ENCODE data around the gene ADAM10. TPM values are rescaled to one million over a fixed set of nuclear protein-coding genes. Genes with fewer than 3 reads are reported as not detected.

Gene ADAM10
- total RNA-seq, 2 experiments from 2014 or later, result 61.9 to 103 TPM

DNA sequence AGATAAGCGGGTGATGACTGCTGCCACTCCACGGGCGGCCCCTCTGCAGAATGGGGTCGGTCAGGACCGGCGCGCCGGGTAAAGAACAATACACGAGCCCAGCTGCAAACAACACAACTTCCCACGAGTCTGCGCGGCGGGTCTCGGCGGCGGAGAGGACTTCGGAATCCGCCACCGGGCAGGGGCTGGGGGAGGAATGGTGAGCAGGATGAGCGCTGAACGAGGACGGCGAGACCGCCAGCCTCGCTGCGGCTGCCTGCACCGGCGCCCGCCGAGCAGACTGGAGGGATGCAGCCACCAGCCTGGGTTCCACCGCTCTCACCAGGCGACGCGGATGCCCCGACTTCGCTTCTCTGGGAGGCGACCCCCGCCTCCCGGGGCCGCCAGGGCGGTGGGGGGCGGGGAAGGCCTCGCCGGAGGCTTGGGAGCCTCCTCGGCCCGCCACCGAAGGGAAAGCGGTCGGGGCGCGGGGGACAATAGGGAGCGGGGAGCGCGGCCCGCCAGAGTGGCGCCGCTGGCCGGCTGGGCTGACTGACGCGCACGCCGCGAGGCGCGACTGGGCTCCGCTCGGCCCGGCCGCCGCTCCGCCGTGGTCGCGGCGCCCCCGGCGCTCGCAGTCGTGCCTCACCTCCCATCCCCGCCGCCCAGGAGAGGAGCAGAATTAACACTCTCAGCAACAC lies 515 bp downstream of the ADAM10 start:
- Histone ChIP-seq H3K4me3 (ENCODE audit: low read depth, low read length, poor library complexity, severe bottlenecking) (peak overlapping the region; percentile 87), H3K9me2 (ENCODE audit: insufficient read depth, low read length) (no peaks in the 10 kb centered on the region), H3K36me3 (ENCODE audit: insufficient read depth, low read length) (peaks cover 4% of the 10 kb centered on the region; the same call in 1 of the 2 replicates), H2AFZ (ENCODE audit: low read length) (peak overlapping the region; percentile 20; the same call in 1 of the 2 replicates), H3K4me2 (ENCODE audit: low read length) (peak overlapping the region; percentile 74), H4K20me1 (ENCODE audit: insufficient read depth, low read length) (peaks cover 24% of the 10 kb centered on the region), H3K27ac (ENCODE audit: low read depth, low read length, poor library complexity, severe bottlenecking) (peak overlapping the region; percentile 84), H3K79me2 (ENCODE audit: insufficient read depth, low read depth, low read length) (peaks cover 48% of the 10 kb centered on the region), H3K9me3 (ENCODE audit: low read length) (no peaks in the 10 kb centered on the region), H3K4me1 (ENCODE audit: insufficient read depth, low read length, poor library complexity, severe bottlenecking) (peaks cover 32% of the 10 kb centered on the region)
- no TSS peak for BruUV-seq (replicated peaks)
- TF ChIP-seq, protein P1, sequence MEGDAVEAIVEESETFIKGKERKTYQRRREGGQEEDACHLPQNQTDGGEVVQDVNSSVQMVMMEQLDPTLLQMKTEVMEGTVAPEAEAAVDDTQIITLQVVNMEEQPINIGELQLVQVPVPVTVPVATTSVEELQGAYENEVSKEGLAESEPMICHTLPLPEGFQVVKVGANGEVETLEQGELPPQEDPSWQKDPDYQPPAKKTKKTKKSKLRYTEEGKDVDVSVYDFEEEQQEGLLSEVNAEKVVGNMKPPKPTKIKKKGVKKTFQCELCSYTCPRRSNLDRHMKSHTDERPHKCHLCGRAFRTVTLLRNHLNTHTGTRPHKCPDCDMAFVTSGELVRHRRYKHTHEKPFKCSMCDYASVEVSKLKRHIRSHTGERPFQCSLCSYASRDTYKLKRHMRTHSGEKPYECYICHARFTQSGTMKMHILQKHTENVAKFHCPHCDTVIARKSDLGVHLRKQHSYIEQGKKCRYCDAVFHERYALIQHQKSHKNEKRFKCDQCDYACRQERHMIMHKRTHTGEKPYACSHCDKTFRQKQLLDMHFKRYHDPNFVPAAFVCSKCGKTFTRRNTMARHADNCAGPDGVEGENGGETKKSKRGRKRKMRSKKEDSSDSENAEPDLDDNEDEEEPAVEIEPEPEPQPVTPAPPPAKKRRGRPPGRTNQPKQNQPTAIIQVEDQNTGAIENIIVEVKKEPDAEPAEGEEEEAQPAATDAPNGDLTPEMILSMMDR (conservative IDR thresholded peaks at IDR 0.05; ENCODE audit: low read length), result no peak
- no peak for TF ChIP-seq EZH2phosphoT487 (IDR thresholded peaks at IDR 0.05; ENCODE audit: borderline replicate concordance, low read depth, low read length)
- DNase-seq (ENCODE audit: low spot score), result peak; percentile 66
- CTCF ChIA-PET (ENCODE audit: unreplicated experiment), result interaction anchor here (0.6 to 1.0 kb wide), 2 partner anchors 22 to 447 kb away, joined by 3 read pairs; no protein-coding TSS in a partner anchor
- intact Hi-C loops (cut with micrococcal nuclease; ENCODE audit: unreplicated experiment), result loop anchor here (1.0 to 10.0 kb wide), 4 partner anchors 22 to 186 kb away; partner anchors contain the start of genes MINDY2 and SLTM
- POLR2A ChIA-PET, result interaction anchor here (1.1 to 2.0 kb wide), 4 partner anchors 14 to 163 kb away, joined by 3 to 30 read pairs (median 6); partner anchors contain the start of gene MINDY2

DNA sequence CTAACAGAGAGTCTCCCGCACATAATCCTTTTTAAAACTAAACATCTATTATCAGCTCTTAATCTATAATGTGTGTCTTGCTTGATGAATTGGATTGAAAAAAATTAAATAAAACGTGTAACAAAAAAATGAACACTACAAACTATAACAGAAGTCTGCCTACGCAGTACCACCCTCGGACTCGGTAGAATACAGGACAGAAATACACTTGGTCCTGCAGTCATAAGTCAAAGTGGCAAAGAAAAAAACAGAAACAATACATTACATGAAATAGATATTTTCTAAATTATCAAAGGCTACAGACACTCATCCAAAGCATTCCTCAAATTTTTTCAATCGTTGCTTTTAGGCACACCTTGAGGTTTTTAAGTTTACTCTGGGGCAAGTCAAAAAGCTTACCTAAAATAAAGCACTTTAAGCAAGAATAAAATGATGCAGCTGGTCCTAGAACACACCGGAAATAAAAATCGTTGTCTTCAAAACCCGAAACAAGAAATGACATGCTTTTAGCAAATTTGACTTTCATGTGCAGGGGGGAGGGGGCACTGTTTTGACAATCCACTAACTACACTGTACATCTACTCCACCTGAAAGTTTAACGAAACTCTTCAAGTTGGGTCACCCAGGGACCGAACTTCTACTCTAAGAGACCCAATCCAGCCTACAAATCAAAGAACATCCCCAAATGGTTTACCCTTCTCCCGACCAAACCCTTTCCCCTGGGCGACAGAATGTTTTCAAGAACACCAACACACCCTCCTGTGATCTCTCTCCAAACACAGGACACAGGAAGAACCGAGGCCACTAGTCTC lies 1.3 kb downstream of the ADAM10 start:
- H3K27ac ChIP-seq (ENCODE audit: low read depth, low read length, poor library complexity, severe bottlenecking), result peak overlapping the region; percentile 84
- peak overlapping the region; percentile 87 for H3K4me3 ChIP-seq (ENCODE audit: low read depth, low read length, poor library complexity, severe bottlenecking)
- H3K9me3 ChIP-seq (ENCODE audit: low read length), result no peaks in the 10 kb centered on the region
- H3K4me1 ChIP-seq (ENCODE audit: insufficient read depth, low read length, poor library complexity, severe bottlenecking), result peaks cover 32% of the 10 kb centered on the region
- TF ChIP-seq EZH2phosphoT487 (IDR thresholded peaks at IDR 0.05; ENCODE audit: borderline replicate concordance, low read depth, low read length), result no peak
- TF ChIP-seq, protein P1 (conservative IDR thresholded peaks at IDR 0.05; ENCODE audit: low read length), result no peak; the same call in 1 of the 2 replicates
- H2AFZ ChIP-seq (ENCODE audit: low read length), result peak overlapping the region; percentile 20; the same call in 1 of the 2 replicates
- H4K20me1 ChIP-seq (ENCODE audit: insufficient read depth, low read length), result peaks cover 24% of the 10 kb centered on the region
- peak overlapping the region; percentile 74 for H3K4me2 ChIP-seq (ENCODE audit: low read length)
- peaks cover 4% of the 10 kb centered on the region; the same call in 1 of the 2 replicates for H3K36me3 ChIP-seq (ENCODE audit: insufficient read depth, low read length)
- H3K79me2 ChIP-seq (ENCODE audit: insufficient read depth, low read depth, low read length), result peaks cover 56% of the 10 kb centered on the region
- CTCF ChIA-PET (ENCODE audit: unreplicated experiment), result no interaction called here
- no peaks in the 10 kb centered on the region for H3K9me2 ChIP-seq (ENCODE audit: insufficient read depth, low read length)
- intact Hi-C loops (cut with micrococcal nuclease; ENCODE audit: unreplicated experiment), result loop anchor here (1.0 to 10.0 kb wide), 4 partner anchors 21 to 187 kb away; partner anchors contain the start of genes MINDY2 and SLTM
- peak; percentile 77 for DNase-seq (ENCODE audit: low spot score)
- POLR2A ChIA-PET, result interaction anchor here (1.1 to 2.0 kb wide), 3 partner anchors 10 to 22 kb away, joined by 3 to 10 read pairs (median 4); partner anchors contain the start of gene MINDY2
- BruUV-seq (replicated peaks), result TSS peak; percentile 64
